ENCODE data around the gene ARPC1B.

The ARPC1B gene

GRCh38 chr7:99389772-99390171, 15.2 kb downstream of the ARPC1B start:
- DNase-seq (ENCODE audit: low read depth) = no peak

GRCh38 chr7:99390941-99391602, 16.5 kb downstream of the ARPC1B start:
- no peak for DNase-seq (ENCODE audit: low read depth)

- DNase-seq (ENCODE audit: low read depth) = no peak
These were observed 17.5 kb downstream of the ARPC1B start for GRCh38 chr7:99392046-99392445.

GRCh38 chr7:99392659-99393354, 18.3 kb downstream of the ARPC1B start:
- DNase-seq (ENCODE audit: low read depth) = peak; percentile 65

- no peak for DNase-seq (ENCODE audit: low read depth)
These were observed 19.0 kb downstream of the ARPC1B start for GRCh38 chr7:99393355-99394187.

GRCh38 chr7:99394188-99394502, 19.6 kb downstream of the ARPC1B start:
- no peak for DNase-seq (ENCODE audit: low read depth)

GRCh38 chr7:99395616-99396327, 21.2 kb downstream of the ARPC1B start:
- DNase-seq (ENCODE audit: low read depth) = no peak

GRCh38 chr7:99396418-99397296, 22.1 kb downstream of the ARPC1B start:
- DNase-seq (ENCODE audit: low read depth) = no peak

GRCh38 chr7:99397297-99397983, 22.9 kb downstream of the ARPC1B start:
- DNase-seq (ENCODE audit: low read depth) = no peak

- no peak for DNase-seq (ENCODE audit: low read depth)
These were observed 24.4 kb downstream of the ARPC1B start for GRCh38 chr7:99398891-99399445.

GRCh38 chr7:99399597-99399996, 25.1 kb downstream of the ARPC1B start:
- DNase-seq (ENCODE audit: low read depth) = no peak

GRCh38 chr7:99402854-99403253, 28.3 kb downstream of the ARPC1B start:
- DNase-seq (ENCODE audit: low read depth) = no peak

- no peak for DNase-seq (ENCODE audit: low read depth)
These were observed 29.2 kb downstream of the ARPC1B start for GRCh38 chr7:99403764-99404163.

GRCh38 chr7:99404235-99404976, 29.9 kb downstream of the ARPC1B start:
- DNase-seq (ENCODE audit: low read depth) = no peak

GRCh38 chr7:99404977-99405320, 30.4 kb downstream of the ARPC1B start:
- no peak for DNase-seq (ENCODE audit: low read depth)

GRCh38 chr7:99406557-99406956, 32.0 kb downstream of the ARPC1B start:
- no peak for DNase-seq (ENCODE audit: low read depth)

GRCh38 chr7:99407872-99408378, 33.4 kb downstream of the ARPC1B start:
- DNase-seq (ENCODE audit: low read depth) = no peak

- DNase-seq (ENCODE audit: low read depth) = peak; percentile 94
These were observed 34.1 kb downstream of the ARPC1B start, which contains the start of the genes BUD31 and PDAP1 for GRCh38 chr7:99408379-99409191. TSS of gene BUD31 (plus strand) at chr7:99408969. CDS start at chr7:99411093, 2,124 bp downstream. TSS of gene PDAP1 (minus strand) at chr7:99408597. CDS start at chr7:99408548, 49 bp downstream.

GRCh38 chr7:99409192-99409572, 34.7 kb downstream of the ARPC1B start:
- no peak for DNase-seq (ENCODE audit: low read depth)
